Activated naive CD8-positive, alpha-beta T cell treated with anti-CD3 and anti-CD28 coated beads, Interleukin-2, amount 50 U/mL, for 24 hours (primary cell): Measurements from ENCODE around the gene PDE4DIP.
A peak's percentile ranks its signal among the peaks of the same experiment; 100 is the strongest.
"Not testable (repeated sequence)": the region's sequence is repeated elsewhere in the genome, so short reads cannot be mapped to it uniquely, and the experiment has no call there.

ENCODE experiments used
- ATAC-seq: fragments of 150-1000 bp; cut with Tn5 transposase; one replicate; pipeline ENCODE4 v1.10.0; 2021
- DNase-seq: peaks from one replicate; pipeline ENCODE4 v3.0.0; 2021
- H3K27ac Mint-ChIP-seq: one replicate; pipeline ENCODE4 v1.8.0; 2021; ENCODE audit warnings: mild to moderate bottlenecking, mixed read lengths
- H3K27me3 Mint-ChIP-seq: one replicate; pipeline ENCODE4 v1.8.0; 2021; ENCODE audit warnings: mixed read lengths
- H3K36me3 Mint-ChIP-seq: one replicate; pipeline ENCODE4 v1.8.0; 2021; ENCODE audit warnings: low read depth, mixed read lengths
- H3K4me1 Mint-ChIP-seq: one replicate; pipeline ENCODE4 v1.8.0; 2021; ENCODE audit warnings: mixed read lengths
- H3K4me3 Mint-ChIP-seq: one replicate; pipeline ENCODE4 v1.8.0; 2021; ENCODE audit warnings: mild to moderate bottlenecking, moderate library complexity, mixed read lengths
- H3K9me3 Mint-ChIP-seq: one replicate; pipeline ENCODE4 v1.8.0; 2021; ENCODE audit warnings: mixed read lengths

The PDE4DIP gene

DNA sequence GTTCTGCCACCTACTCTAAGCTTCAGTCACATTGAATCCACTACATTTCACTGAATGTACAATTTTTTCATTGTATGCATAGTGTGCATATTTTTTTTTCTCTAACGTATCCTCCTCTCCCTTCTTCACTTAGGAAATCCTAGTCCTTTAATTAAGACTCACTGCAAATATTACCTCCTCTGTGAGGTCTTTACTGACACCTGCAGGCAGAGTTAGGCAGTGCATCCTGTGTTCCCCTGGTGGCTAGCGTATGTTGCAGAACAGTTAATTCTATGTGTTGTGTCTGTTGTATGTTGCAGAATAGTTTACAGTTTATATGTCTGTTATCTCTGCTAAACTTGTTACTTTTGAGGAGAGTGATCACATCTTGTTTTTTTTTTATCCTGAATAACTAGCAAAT is 121.9 kb downstream of the PDE4DIP start:
- not testable (repeated sequence) for H3K36me3 Mint-ChIP-seq, DNase-seq, H3K9me3 Mint-ChIP-seq, H3K27ac Mint-ChIP-seq, H3K27me3 Mint-ChIP-seq, H3K4me3 Mint-ChIP-seq, H3K4me1 Mint-ChIP-seq
- peak; percentile 54 for ATAC-seq

DNA sequence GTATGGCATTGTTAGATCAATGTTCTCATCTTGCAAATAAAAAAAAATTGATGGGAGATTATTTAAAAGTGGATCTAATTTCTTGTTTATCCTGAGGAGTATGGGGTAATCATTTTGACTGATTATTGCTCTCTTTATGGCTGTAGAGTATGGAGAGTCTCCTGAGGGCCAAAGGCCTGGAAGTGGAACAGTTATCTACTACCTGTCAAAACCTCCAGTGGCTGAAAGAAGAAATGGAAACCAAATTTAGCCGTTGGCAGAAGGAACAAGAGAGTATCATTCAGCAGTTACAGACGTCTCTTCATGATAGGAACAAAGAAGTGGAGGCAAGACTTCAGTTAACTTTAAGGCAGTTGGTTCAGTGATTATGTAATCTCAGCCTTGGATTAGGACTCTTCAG is 123.4 kb downstream of the PDE4DIP start:
- not testable (repeated sequence) for ATAC-seq, H3K27ac Mint-ChIP-seq, H3K27me3 Mint-ChIP-seq, DNase-seq, H3K4me1 Mint-ChIP-seq, H3K9me3 Mint-ChIP-seq, H3K4me3 Mint-ChIP-seq, H3K36me3 Mint-ChIP-seq

DNA sequence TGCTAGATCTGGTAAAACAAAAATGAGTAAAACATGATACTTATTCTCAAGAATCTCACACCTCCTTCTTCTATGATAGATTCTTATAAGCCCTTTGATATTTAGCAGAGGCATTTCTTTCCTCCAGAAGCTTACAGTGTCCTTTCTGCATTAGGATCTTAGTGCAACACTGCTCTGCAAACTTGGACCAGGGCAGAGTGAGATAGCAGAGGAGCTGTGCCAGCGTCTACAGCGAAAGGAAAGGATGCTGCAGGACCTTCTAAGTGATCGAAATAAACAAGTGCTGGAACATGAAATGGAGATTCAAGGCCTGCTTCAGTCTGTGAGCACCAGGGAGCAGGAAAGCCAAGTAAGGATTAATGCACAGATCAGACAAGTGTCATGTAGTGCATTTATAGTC is 124.5 kb downstream of the PDE4DIP start:
- H3K9me3 Mint-ChIP-seq, H3K4me1 Mint-ChIP-seq, H3K27me3 Mint-ChIP-seq, H3K27ac Mint-ChIP-seq, H3K36me3 Mint-ChIP-seq, H3K4me3 Mint-ChIP-seq, ATAC-seq, DNase-seq: not testable (repeated sequence)

DNA sequence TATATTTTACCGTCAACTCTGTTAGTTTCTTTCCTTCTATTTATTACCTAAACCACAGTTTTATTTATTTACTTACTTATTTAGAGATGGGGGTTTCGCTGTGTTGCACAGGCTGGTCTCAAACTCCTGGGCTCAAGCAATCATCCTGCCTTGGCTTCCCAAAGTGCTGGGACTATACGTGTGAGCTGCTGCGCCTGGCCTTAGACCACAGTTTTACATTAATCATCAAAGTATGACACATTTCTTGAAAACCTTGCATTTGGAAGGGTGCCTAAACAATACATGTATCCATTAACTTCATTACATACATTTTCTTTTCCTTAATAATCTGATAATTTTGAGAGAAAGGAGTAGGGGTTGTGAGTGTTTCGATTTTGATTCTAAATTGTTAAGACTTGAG is 124.9 kb downstream of the PDE4DIP start:
- DNase-seq, ATAC-seq, H3K4me3 Mint-ChIP-seq, H3K36me3 Mint-ChIP-seq, H3K27ac Mint-ChIP-seq, H3K27me3 Mint-ChIP-seq, H3K4me1 Mint-ChIP-seq, H3K9me3 Mint-ChIP-seq: not testable (repeated sequence)

DNA sequence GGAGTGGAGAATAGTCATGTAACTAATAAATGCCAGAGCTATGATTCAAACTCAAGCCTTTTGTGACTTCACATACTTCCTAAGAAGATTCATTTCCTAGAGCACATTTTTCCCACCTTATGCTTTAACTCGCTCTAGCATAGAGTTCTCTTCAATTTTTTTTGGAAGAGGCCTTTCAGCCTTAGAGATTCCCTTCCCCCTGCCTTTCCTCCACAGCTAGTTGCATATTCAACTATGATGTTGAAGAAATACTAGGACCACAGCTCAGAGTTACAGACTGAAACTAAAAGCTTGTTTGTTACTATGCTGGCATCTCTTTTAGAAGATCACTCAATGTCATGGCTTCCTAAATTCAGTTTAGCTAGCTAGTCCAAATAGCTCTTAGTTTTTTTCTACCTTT is 131.2 kb downstream of the PDE4DIP start:
- peaks cover 15% of the 10 kb centered on the region for H3K4me1 Mint-ChIP-seq
- H3K36me3 Mint-ChIP-seq: peaks cover 25% of the 10 kb centered on the region
- peak; percentile 62 for ATAC-seq
- H3K4me3 Mint-ChIP-seq: peak overlapping the region; percentile 63
- not testable (repeated sequence) for DNase-seq, H3K27me3 Mint-ChIP-seq, H3K9me3 Mint-ChIP-seq
- H3K27ac Mint-ChIP-seq: peak overlapping the region; percentile 89

DNA sequence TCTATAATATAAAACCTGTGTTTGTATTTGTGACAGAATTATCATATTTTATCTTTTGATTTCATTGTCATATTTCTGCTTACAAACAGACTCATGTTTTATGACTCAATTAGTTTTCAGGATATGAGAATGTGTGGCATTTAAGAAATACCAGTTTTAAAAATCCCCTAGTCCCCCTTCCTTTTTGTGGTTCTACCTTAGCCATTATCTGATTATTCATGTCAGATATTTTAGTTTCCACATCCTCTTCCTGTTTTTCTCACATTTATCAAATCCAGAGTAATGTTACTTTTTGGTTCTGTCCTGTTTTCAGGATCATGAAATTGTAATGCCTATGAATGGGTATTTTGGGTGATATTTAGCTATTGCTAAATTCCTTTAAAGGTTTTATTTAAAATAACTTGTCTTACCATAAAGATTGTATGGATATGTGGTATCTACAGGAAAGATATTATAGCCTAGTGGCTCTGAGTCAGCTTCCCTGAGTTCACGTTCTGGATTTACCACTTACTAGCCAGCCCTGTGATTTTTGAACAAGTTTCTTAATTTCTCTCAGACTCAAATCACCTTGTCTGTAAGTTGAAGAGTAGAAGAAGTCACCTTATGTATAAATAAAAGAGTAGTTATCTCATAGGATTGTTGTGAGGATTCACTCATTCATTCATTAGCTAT is 131.8 kb downstream of the PDE4DIP start:
- H3K9me3 Mint-ChIP-seq, DNase-seq, H3K27me3 Mint-ChIP-seq: not testable (repeated sequence)
- peaks cover 15% of the 10 kb centered on the region for H3K4me1 Mint-ChIP-seq
- peak; percentile 79 for ATAC-seq
- H3K36me3 Mint-ChIP-seq: peaks cover 28% of the 10 kb centered on the region
- peak overlapping the region; percentile 63 for H3K4me3 Mint-ChIP-seq
- peak overlapping the region; percentile 89 for H3K27ac Mint-ChIP-seq

DNA sequence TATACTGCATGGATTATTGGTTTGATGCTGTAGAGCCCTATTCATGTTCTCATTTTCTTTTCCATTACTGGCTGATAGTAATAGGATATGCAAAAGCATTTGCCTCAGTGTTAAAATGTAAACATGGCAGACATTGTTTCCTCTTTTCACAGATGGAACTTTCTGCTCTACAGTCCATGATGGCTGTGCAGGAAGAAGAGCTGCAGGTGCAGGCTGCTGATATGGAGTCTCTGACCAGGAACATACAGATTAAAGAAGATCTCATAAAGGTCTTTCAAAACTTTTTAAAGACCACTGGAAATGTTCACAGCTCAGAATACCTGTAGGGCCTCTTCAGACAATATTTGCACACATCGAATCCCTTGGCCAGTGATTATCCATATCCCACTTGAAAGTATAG is 133.6 kb downstream of the PDE4DIP start:
- H3K27ac Mint-ChIP-seq, H3K27me3 Mint-ChIP-seq, H3K9me3 Mint-ChIP-seq: not testable (repeated sequence)

DNA sequence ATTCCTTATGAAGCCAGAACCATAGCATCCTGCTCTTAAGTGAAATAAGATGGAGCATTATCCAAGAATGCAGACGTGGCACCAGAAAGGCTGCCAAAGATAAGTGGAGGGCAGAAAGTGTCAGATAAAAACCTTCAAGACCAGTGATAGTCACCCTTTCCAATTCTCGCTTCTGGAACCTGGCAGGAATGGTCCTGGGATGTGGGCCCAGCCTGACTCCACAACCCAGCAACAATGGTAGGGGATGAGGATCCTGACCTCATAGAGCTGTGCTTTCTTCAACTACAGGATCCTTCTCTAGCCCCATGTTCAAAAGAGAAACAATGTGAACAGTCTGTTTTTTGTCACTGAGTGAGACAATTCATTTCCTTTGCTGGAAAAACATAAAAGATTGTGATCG is 145.2 kb downstream of the PDE4DIP start:
- DNase-seq, H3K4me3 Mint-ChIP-seq, H3K36me3 Mint-ChIP-seq, ATAC-seq, H3K27me3 Mint-ChIP-seq, H3K9me3 Mint-ChIP-seq, H3K27ac Mint-ChIP-seq, H3K4me1 Mint-ChIP-seq: not testable (repeated sequence)

More for the DNA sequence above, 133.6 kb downstream of the PDE4DIP start:
- not testable (repeated sequence) for H3K4me3 Mint-ChIP-seq, ATAC-seq, DNase-seq
- Mint-ChIP-seq H3K36me3 (peaks cover 45% of the 10 kb centered on the region), H3K4me1 (peaks cover 15% of the 10 kb centered on the region)

DNA sequence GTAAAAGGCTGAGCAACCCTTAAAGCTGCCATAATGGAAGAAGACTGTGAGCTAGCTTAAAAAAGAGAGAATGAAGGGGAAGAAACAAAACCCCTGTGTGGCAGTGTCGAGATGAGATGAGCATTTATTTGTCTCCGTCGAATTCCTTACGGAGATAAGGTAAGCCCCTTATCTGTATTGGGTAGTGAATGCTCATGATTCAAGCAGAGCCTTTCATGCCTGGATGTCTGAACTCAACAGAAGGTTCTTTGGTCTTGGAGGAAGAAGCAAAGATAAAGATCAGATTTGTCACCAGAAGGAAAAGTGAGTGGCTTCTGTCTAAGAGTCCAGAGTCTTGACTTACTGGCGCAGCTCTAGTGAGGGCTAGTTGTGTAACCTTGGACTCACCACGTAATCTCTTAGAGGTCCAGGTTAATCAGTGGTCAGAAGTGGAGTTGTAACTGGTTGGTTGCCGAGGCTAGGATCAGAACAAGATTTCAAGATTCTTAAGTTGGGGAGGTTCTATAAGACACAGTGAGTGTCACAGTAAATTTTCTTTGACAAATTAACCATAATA is 146.1 kb downstream of the PDE4DIP start:
- not testable (repeated sequence) for DNase-seq, H3K4me3 Mint-ChIP-seq, H3K9me3 Mint-ChIP-seq, H3K27me3 Mint-ChIP-seq, H3K27ac Mint-ChIP-seq, H3K36me3 Mint-ChIP-seq, ATAC-seq, H3K4me1 Mint-ChIP-seq

DNA sequence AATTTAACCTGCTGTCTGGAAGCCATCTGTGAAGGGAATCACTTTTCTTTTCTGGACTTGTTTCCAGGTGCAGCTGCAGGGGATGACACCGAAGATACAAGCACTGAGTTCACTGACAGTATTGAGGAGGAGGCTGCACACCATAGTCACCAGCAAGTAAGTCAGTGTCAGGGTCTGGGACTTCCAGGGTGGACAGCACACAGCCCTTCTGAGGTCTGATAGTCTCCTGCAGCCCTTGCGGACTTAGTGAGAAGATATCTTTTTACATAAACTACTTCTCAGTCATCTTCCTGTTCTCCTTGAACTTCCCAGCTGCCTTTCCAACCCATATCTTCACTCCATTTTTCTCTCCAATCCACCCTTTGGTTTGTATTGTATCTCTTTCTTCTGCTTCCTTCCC is 147.6 kb downstream of the PDE4DIP start:
- H3K27ac Mint-ChIP-seq, ATAC-seq, H3K36me3 Mint-ChIP-seq: not testable (repeated sequence)

DNA sequence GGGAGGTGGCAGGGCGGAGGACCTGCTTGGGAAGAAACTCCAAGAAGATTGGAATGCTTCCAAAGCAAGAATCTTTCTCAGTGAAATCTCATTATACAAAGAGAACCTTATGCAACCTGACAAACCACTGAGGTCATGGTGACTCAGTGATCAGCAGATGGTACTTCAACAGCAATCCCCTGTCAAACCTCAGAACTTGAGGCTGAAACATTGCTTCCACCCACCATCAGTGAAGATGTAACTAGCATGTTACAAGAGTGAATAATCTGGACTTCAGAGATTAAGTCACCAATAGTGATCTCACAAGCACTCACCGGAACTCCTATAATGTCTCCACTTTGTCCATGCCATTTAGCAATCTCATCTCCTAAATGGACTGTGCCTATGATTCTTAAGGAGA is 148.1 kb downstream of the PDE4DIP start:
- not testable (repeated sequence) for H3K36me3 Mint-ChIP-seq, H3K9me3 Mint-ChIP-seq, H3K4me1 Mint-ChIP-seq, H3K4me3 Mint-ChIP-seq, H3K27me3 Mint-ChIP-seq, H3K27ac Mint-ChIP-seq, DNase-seq
- ATAC-seq: peak; percentile 97

More for the DNA sequence above, 147.6 kb downstream of the PDE4DIP start:
- DNase-seq, H3K4me1 Mint-ChIP-seq, H3K4me3 Mint-ChIP-seq, H3K27me3 Mint-ChIP-seq, H3K9me3 Mint-ChIP-seq: not testable (repeated sequence)

DNA sequence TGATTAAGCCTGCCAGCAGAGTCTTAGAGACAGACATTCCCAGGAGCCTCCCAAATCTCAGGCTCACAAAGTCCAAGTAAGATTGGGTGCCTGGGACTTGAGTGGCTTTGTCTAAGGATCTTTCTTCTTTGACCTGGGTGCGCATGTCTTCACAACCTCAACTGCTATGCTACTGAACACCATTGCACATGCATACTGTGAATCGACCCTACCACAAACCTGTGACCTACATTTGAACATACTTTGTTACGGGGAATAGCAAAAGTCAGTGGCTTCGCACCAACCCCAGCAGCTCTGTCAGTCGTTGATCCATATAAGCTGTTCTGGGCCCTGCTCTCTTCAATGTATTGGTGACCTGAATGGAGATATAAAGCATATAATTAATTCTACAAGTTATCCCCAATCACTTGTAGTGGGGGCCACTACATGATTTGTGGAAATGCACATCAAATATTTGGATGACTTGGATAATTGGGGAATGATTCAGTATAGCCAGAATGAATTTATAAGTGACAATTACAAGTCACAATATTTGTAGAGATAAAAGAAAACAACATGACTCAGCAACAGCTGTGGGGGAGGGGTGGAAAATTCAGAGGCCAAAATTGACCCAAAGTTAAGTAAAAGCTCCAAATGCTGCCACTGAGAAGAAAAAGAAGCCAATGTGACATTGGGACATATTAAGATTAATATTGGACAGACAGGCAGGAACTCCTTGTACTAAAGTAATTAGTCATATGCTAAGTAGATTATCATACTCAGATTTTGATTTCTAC is 152.4 kb downstream of the PDE4DIP start:
- not testable (repeated sequence) for ATAC-seq, H3K4me1 Mint-ChIP-seq, H3K9me3 Mint-ChIP-seq, H3K27ac Mint-ChIP-seq, H3K36me3 Mint-ChIP-seq, H3K27me3 Mint-ChIP-seq, H3K4me3 Mint-ChIP-seq, DNase-seq

DNA sequence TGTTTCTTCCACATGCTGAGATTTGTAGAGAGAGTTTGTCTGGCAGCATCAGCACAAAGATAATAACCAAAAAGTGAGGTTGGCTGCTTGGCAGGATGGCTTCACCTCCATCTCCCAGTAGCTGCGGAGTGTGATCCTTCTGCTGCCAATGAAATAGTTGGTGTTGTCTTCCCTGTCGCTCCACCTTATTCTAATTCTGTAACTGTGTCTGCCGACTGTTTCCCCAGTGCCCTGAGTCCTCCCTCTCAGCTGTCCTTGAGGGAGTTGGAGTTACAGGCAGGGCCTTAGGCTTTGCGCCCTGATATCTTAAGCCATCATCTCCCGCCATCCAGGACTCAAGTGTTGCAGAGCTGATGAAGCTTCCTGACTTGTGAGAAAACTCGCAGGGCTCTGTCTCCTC is 153.2 kb downstream of the PDE4DIP start:
- not testable (repeated sequence) for H3K4me3 Mint-ChIP-seq, H3K27ac Mint-ChIP-seq, ATAC-seq, H3K4me1 Mint-ChIP-seq, H3K27me3 Mint-ChIP-seq, DNase-seq, H3K9me3 Mint-ChIP-seq, H3K36me3 Mint-ChIP-seq

DNA sequence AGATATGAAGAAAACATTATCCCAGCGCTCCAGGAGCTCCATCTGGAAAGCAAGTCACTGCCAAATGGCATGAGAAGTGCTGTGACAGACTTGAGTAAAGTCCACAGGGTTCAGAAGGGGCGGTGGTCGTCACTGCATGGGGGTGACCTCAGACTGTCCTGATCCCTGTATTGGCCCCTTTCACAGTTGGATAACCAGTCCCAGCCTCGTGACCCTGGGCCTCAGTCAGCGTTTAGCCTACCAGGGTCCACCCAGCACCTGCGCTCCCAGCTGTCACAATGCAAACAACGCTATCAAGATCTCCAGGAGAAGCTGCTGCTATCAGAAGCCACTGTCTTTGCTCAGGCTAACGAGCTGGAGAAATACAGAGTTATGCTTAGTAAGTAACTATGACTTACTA is 158.4 kb downstream of the PDE4DIP start:
- not testable (repeated sequence) for H3K9me3 Mint-ChIP-seq, H3K36me3 Mint-ChIP-seq, H3K4me3 Mint-ChIP-seq, H3K27ac Mint-ChIP-seq, H3K27me3 Mint-ChIP-seq, H3K4me1 Mint-ChIP-seq, DNase-seq, ATAC-seq

DNA sequence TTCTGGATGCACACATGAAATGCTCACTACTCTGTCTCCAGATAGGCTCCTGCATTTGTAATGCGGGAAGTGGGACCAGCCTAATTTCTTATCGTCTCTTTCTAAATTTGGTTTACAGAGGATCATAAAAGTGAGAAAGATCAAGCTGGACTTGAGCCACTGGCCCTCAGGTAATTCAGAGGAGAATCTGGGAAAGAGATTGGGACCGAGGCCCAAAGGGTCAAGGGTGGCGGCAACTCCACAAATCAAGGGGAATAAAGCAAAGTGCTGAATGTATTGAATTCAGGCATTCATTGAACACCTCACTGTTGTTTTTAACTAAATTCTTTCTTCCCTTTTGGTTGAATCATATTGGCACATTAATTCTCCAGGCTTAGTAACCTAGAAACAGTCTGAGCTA is 164.1 kb downstream of the PDE4DIP start:
- H3K9me3 Mint-ChIP-seq, H3K36me3 Mint-ChIP-seq, H3K4me1 Mint-ChIP-seq, DNase-seq, H3K27ac Mint-ChIP-seq, ATAC-seq, H3K4me3 Mint-ChIP-seq, H3K27me3 Mint-ChIP-seq: not testable (repeated sequence)
